PC-3 (cell line): Measurements from ENCODE around the gene CHST3.

Experiments
- CTCF ChIP-seq: fragments of 300-600 bp; sonication (generic); conservative IDR thresholded peaks from 2 replicates; pipeline ENCODE4 v1.5.1; 2017; ENCODE audit warnings: antibody characterized with exemption, low read depth, mild to moderate bottlenecking, low read length
- EZH2 ChIP-seq: fragments of 300-600 bp; sonication (generic); IDR thresholded peaks from one replicate; pipeline ENCODE4 v1.6.1; 2017; ENCODE audit warnings: antibody characterized with exemption, mild to moderate bottlenecking, low read length; ENCODE audit not compliant: unreplicated experiment

GRCh38 chr10:72050873-72051272, 86.7 kb downstream of the CHST3 start:
- TF ChIP-seq CTCF (no peak), EZH2 (no peak)
